ENCODE data around the gene NUP214. TPM values are rescaled to one million over a fixed set of nuclear protein-coding genes. Genes with fewer than 3 reads are reported as not detected.

NUP214 gene
- total and polyA plus RNA-seq, 2 of the 8 experiments (the other 6 are each of a cell fraction or from before 2014, with no cell fraction given) = 28.6 to 50.2 TPM

DNA sequence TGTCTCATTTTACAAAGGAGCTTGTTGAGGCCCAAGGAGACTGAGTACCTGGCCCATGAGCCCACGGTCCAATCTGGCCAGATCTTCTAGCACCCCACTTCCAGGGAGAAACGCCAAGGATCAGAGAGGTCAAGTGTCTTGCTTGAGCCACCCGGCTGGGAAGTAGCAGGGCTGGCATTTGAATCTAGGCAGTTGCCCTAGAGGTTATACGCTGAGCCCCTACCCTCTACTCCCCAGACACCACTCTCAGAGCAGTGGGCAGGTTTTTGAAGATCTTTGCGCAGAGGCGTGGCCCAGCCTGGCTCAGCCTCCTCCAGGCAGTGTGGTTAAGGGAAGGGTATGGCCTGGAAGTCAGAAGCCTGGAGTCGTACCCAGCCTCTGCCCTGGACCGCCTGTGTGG, 5.8 kb upstream of the NUP214 start:
- Histone ChIP-seq H2BK20ac (ENCODE audit: low read length) (no peak overlapping the region), H3K4ac (replicated peaks; ENCODE audit: insufficient read length, low read depth, low read length) (no peak overlapping the region), H3K56ac (replicated peaks; ENCODE audit: insufficient read length, low read depth, low read length) (no peak overlapping the region), H3K14ac (ENCODE audit: insufficient read length) (no peak overlapping the region), H4K20me1 (replicated peaks in 1 of 2; ENCODE audit: control insufficient read depth in 1 of 2, insufficient read depth in 2 of 2, low read length in 2 of 2) (no peaks in the 10 kb centered on the region), H3K9ac (replicated peaks in 1 of 4; ENCODE audit: extremely low read depth in 1 of 4, low read depth in 3 of 4, low read length in 3 of 4) (no peak overlapping the region), H2AFZ (ENCODE audit: low read length) (no peak overlapping the region), H3K9me3 (ENCODE audit: insufficient read depth in 2 of 2, low read depth in 1 of 2, low read length in 1 of 2) (no peaks in the 10 kb centered on the region), H2BK120ac (replicated peaks; ENCODE audit: low read depth, low read length) (no peak overlapping the region), H4K91ac (replicated peaks; ENCODE audit: insufficient read length, low read length) (no peak overlapping the region), H3K27me3 (replicated peaks in 1 of 4; ENCODE audit: control insufficient read depth in 3 of 4, extremely low read depth in 1 of 4, insufficient read depth in 3 of 4, low read length in 3 of 4) (no peaks in the 10 kb centered on the region), H3K27ac (ENCODE audit: low read depth, low read length) (no peak overlapping the region), H2BK12ac (ENCODE audit: low read depth, low read length) (no peak overlapping the region), H3K79me2 (ENCODE audit: control insufficient read depth in 1 of 2, insufficient read depth in 2 of 2, low read length in 2 of 2) (no peaks in the 10 kb centered on the region), H3K4me1 (replicated peaks in 1 of 4; ENCODE audit: control insufficient read depth in 3 of 4, insufficient read depth in 4 of 4, low read length in 3 of 4) (no peaks in the 10 kb centered on the region), H2BK5ac (ENCODE audit: low read depth, low read length) (no peak overlapping the region), H3K23me2 (ENCODE audit: low read depth, low read length) (no peaks in the 10 kb centered on the region), H2AK5ac (ENCODE audit: low read depth, low read length) (no peak overlapping the region), H3K79me1 (ENCODE audit: low read depth, low read length) (no peaks in the 10 kb centered on the region), H3K4me2 (ENCODE audit: insufficient read depth in 1 of 2, low read depth in 2 of 2, low read length in 2 of 2) (no peak overlapping the region), H3K18ac (ENCODE audit: extremely low read depth, low read length) (no peak overlapping the region), H2BK15ac (ENCODE audit: low read length) (no peak overlapping the region), H4K5ac (ENCODE audit: insufficient read length, low read depth, low read length) (no peak overlapping the region), H3K36me3 (ENCODE audit: control insufficient read depth in 2 of 4, insufficient read depth in 4 of 4, low read length in 3 of 4) (peaks cover 15 to 57% (median 40%) of the 10 kb centered on the region in 4 experiments; a peak in 7 of 8 replicates), H3K4me3 (ENCODE audit: extremely low read depth in 1 of 4, insufficient read depth in 2 of 4, low read depth in 3 of 4, low read length in 4 of 4) (no peak overlapping the region), H4K8ac (ENCODE audit: extremely low read depth, insufficient read depth, low read length) (no peak overlapping the region), H3K23ac (ENCODE audit: insufficient read length) (no peak overlapping the region)
- WGBS, 2 experiments (ENCODE audit: extremely low coverage in 1 of 2, insufficient coverage in 1 of 2, insufficient read length in 1 of 2, insufficient replicate concordance in 2 of 2, low coverage in 1 of 2, low lambda C conversion rate in 2 of 2, missing lambda C conversion rate in 1 of 2) = 83% methylated on average over 8 of the region's 8 CpGs; no CpG with 5 or more reads in 1 of the 2 experiments
- ChIA-PET POLR2A (ENCODE audit: partially characterized antibody) (interaction anchor here (32.4 kb wide), 1 partner anchor 16 kb away, joined by 751 read pairs; the partner anchor contains the start of gene AIF1L), CTCF (ENCODE audit: partially characterized antibody) (no interaction called here)
- FAIRE-seq = no peak
- DNase-seq (ENCODE audit: low read depth in 1 of 2, low spot score in 2 of 2) = no peak
- no peak for TF ChIP-seq FOSL1 (IDR thresholded peaks at IDR 0.05; ENCODE audit: insufficient read depth, low read depth, low read length)
- no peak for TF ChIP-seq TAF7 (optimal IDR thresholded peaks at IDR 0.05; ENCODE audit: borderline replicate concordance, low read depth, low read length)
- no peak for TF ChIP-seq HDAC6 (IDR thresholded peaks at IDR 0.05; ENCODE audit: low read depth, low read length)
- TF ChIP-seq EGR1 (IDR thresholded peaks at IDR 0.05; ENCODE audit: borderline replicate concordance, low read depth, low read length) = no peak
- TF ChIP-seq CEBPB (IDR thresholded peaks at IDR 0.05; ENCODE audit: low read depth, low read length) = no peak

Data from H1 (cell line).